ENCODE results near the gene EGFR.

DNA sequence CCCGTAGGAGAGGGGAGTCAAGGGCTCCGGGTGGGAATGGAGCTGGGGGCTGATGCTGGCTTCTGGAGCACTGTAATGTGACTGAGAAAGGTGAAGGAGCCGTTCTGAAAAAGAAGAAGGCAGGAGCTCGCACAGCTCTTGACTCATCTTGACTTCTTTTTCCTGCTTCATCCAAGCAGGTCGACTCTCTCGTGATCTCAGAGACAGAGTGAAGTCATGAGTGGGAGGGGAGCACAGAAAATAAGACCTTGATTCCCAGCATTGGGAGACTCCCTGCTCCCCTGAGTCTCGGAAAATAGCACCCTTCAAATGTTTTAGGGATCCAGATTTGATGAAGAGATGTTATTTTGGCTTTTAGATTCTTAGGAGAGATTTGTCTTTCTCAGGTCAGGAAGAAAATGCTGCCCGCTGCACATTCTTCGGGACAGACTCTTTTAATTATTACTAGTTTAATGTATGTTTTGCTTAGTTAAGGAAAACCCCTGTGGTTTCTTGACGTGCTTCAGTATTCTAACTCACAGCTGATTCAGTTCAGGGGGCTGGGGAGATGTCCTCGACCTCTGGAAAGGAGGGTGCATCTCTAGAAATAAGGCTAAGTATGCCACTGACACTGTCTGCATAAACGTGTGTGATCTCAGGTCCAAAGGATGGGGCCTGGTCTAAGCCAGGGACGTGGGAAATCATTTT, 34.1 kb downstream of the EGFR start:
- TF ChIP-seq, protein P1, sequence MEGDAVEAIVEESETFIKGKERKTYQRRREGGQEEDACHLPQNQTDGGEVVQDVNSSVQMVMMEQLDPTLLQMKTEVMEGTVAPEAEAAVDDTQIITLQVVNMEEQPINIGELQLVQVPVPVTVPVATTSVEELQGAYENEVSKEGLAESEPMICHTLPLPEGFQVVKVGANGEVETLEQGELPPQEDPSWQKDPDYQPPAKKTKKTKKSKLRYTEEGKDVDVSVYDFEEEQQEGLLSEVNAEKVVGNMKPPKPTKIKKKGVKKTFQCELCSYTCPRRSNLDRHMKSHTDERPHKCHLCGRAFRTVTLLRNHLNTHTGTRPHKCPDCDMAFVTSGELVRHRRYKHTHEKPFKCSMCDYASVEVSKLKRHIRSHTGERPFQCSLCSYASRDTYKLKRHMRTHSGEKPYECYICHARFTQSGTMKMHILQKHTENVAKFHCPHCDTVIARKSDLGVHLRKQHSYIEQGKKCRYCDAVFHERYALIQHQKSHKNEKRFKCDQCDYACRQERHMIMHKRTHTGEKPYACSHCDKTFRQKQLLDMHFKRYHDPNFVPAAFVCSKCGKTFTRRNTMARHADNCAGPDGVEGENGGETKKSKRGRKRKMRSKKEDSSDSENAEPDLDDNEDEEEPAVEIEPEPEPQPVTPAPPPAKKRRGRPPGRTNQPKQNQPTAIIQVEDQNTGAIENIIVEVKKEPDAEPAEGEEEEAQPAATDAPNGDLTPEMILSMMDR (IDR thresholded peaks at IDR 0.05; ENCODE audit: low read length): no peak
- no peak for TF ChIP-seq EZH2phosphoT487 (IDR thresholded peaks at IDR 0.05; ENCODE audit: low read length)
- no peak for TF ChIP-seq EZH2 (optimal IDR thresholded peaks at IDR 0.05; ENCODE audit: low read depth, low read length)
